Aorta (tissue), 5 donors: Measurements from ENCODE around the gene UVSSA. TPM values are rescaled to one million over a fixed set of nuclear protein-coding genes. Genes with fewer than 3 reads are reported as not detected.
A peak's percentile ranks its signal among the peaks of the same experiment; 100 is the strongest.

Experiments used
- ATAC-seq: fragments of 200-7000 bp; cut with Tn5 transposase; one replicate; pipeline ENCODE4 v1.9.1; 2022; ENCODE audit warnings: moderate library complexity; ENCODE audit not compliant: low FRiP score
- DNase-seq, 2 donors: peaks; one replicate each; pipeline ENCODE4 v3.0.0-alpha.2; 2020
- H3K27ac ChIP-seq, 2 donors: one replicate each; pipeline ENCODE4 v1.5.1; 2013; ENCODE audit warnings: low read length in 2 of 2, mild to moderate bottlenecking in 2 of 2, moderate library complexity in 2 of 2, control low read depth in 1 of 2, inconsistent platforms in 1 of 2, low read depth in 1 of 2
- H3K27me3 ChIP-seq, 2 donors: one replicate each; pipeline ENCODE4 v1.6.1; 2013; ENCODE audit warnings: control low read depth in 1 of 2, low read length in 1 of 2, mild to moderate bottlenecking in 1 of 2, moderate library complexity in 1 of 2; ENCODE audit not compliant: insufficient read depth in 2 of 2, control insufficient read depth in 1 of 2
- H3K36me3 ChIP-seq, 2 donors: one replicate each; pipeline ENCODE4 v1.6.1; 2013; ENCODE audit warnings: control low read depth in 1 of 2, low read length in 1 of 2, mild to moderate bottlenecking in 1 of 2; ENCODE audit not compliant: insufficient read depth in 2 of 2, control insufficient read depth in 1 of 2
- H3K4me1 ChIP-seq, 2 donors: one replicate each; pipeline ENCODE4 v1.6.1; 2013; ENCODE audit warnings: low read length in 2 of 2, control low read depth in 1 of 2, mild to moderate bottlenecking in 1 of 2, moderate library complexity in 1 of 2; ENCODE audit not compliant: insufficient read depth in 2 of 2, control insufficient read depth in 1 of 2
- H3K4me3 ChIP-seq, 2 donors: one replicate each; pipeline ENCODE4 v1.5.1; 2013; ENCODE audit warnings: low read length in 2 of 2, control low read depth in 1 of 2, mild to moderate bottlenecking in 1 of 2
- H3K9me3 ChIP-seq: one replicate; pipeline ENCODE4 v1.6.1; 2013; ENCODE audit warnings: mild to moderate bottlenecking, low read length; ENCODE audit not compliant: control insufficient read depth
- WGBS, 2 donors: extraction: QIAGEN DNeasy Blood & Tissue Kit; methylation state at CpG; one replicate each; pipeline ENCODE4 v1.1.7; 2013; 5-methylcytosine and 5-hydroxymethylcytosine counted together
- intact Hi-C, 2 donors: fragments of 100-400 bp; cut with DNase I; formaldehyde crosslinking; loops; one replicate each; pipeline versions ENCODE4 v1.14.2 to v1.15.0; 2022
- polyA plus RNA-seq, 2 donors: library from polyadenylated mRNA; stranded (reverse); fragments of 200-250 nt; gene quantifications; one replicate each; pipeline ENCODE4 v1.2.3, GENCODE V29; 2013
- total RNA-seq, 2 donors: library from RNA; stranded (reverse); fragmentation: NEBNext Ultra II Directional; extraction: Animal tissue kit (Norgen Biotek cat#: 25700); gene quantifications; one replicate each; pipeline ENCODE4 v1.2.1, GENCODE V29; 2021
- donor health status: healthy with polysubstance abuse.
- donor health status: Bipolar disorder and iron deficiency.
- donor health status: DM: no; HTN: no; CAD: no.
- donor health status: DM: no; HTN: no; CAD: no.
- donor health status: DM: yes; HTN: yes; CAD: no.

UVSSA gene
- total and polyA plus RNA-seq, 4 donors: 2.3 to 33.5 (median 16.3) TPM

DNA sequence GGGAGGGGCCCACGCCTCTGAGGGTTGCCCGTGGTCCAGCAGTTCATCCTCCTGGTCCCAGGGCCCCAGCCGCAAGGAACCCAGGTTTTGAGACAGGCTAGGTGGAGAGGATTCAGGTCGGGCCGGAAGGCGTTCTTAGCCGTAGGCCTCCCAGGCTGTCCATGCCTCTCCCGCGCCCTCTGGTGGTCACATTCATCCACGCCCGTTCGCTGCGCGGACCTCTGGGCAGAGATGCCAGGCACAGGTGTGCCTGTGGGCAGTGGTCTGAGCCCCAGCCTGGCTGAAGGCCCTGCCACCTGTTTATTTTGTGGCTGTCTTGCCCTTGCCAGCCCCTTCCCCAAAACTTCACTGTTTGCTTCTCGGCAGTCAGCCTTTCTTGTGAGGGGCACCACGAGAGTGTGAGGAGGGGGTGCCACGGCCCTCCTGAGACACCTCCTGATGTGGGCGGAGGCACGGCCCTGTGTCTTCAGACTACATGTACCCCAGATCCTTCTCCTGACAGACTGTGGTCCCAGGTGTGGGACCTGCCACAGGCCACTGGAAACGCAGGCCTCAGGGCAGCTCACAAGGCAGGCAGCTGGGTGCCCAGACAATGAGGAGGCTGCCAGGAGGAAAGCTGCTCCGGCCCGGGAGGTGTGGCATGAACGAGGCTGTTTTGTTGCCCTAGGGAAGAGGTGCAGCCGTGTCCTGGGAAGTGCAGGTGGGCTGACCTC is 5.0 kb downstream of the UVSSA start:
- Histone ChIP-seq H3K36me3 (no peaks in the 10 kb centered on the region), H3K9me3 (no peaks in the 10 kb centered on the region), H3K4me1 (no peaks in the 10 kb centered on the region), H3K27me3 (no peaks in the 10 kb centered on the region), H3K27ac (no peak overlapping the region), H3K4me3 (no peak overlapping the region)
- DNase-seq (peak; percentile 90 to 96), ATAC-seq (peak; percentile 56)
- intact Hi-C loops: loop anchor here (5.0 to 10.0 kb wide), 3 partner anchors 193 to 373 kb away; partner anchors contain the start of genes TACC3 (in 1 of the 2) and TMEM129 (in 1 of the 2)
- 34 to 37% methylated on average over 23 to 24 of the region's 24 CpGs for WGBS, 2 donors

GRCh38 chr4:1352567-1352900 is 5.5 kb downstream of the UVSSA start:
- WGBS, 2 donors: 91% methylated on average over 12 of the region's 12 CpGs
- ATAC-seq: no peak

DNA sequence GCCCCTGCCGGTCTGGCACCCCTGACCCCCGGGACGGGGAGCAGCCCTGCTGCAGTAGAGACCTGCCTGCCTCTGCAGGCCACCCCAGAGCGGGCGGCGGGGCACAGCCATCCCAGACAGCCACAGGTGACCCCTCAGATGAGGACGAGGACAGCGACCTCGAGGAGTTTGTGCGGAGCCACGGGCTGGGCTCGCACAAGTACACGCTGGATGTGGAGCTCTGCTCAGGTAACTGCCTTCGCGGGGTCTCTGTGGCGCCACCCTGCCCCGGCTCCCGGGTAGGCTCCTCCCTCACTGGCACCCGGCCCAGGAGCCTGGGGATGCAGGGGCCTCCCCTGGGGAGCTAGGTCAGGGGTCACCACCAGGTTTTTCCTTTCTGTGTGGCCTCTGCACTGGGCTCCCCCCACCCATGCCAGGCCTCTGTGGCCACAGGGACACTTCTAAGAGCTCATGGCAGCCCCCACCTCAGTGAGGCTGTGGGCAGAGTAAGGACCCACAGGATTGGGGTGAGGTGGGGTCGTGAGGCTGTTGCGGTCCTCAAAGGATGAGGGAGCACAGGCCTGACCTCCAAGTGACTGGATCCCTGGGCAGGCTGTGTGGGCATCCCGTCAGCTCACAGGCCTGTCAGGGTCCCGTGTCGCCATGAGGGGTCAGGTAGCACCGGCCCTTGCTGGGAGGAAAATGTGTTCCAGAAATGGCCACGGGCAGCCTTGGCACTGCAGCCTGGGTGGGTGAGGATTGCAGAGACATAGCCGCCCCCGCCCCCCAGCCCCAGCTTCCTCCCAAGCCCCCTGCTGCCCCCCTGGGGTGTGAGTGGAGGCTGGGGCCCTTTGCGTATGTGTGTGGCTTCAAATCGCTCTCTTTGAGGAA is 6.4 kb downstream of the UVSSA start:
- Histone ChIP-seq H3K27me3 (no peaks in the 10 kb centered on the region), H3K27ac (no peak overlapping the region), H3K9me3 (no peaks in the 10 kb centered on the region), H3K36me3 (no peaks in the 10 kb centered on the region), H3K4me3 (no peak overlapping the region), H3K4me1 (no peaks in the 10 kb centered on the region)
- WGBS, 2 donors: 90% methylated on average over 30 of the region's 30 CpGs
- no peak for DNase-seq
- no peak for ATAC-seq
- intact Hi-C loops: loop anchor here (5.0 to 10.0 kb wide), 3 partner anchors 191 to 371 kb away; partner anchors contain the start of genes TACC3 (in 1 of the 2) and TMEM129 (in 1 of the 2)

More at GRCh38 chr4:1352567-1352900, 5.5 kb downstream of the UVSSA start:
- intact Hi-C loops: loop anchor here (5.0 to 10.0 kb wide), 3 partner anchors 192 to 372 kb away; partner anchors contain the start of genes TACC3 (in 1 of the 2) and TMEM129 (in 1 of the 2)
- no peak for DNase-seq
- Histone ChIP-seq H3K36me3 (no peaks in the 10 kb centered on the region), H3K9me3 (no peaks in the 10 kb centered on the region), H3K4me3 (no peak overlapping the region), H3K4me1 (no peaks in the 10 kb centered on the region), H3K27ac (no peak overlapping the region), H3K27me3 (no peaks in the 10 kb centered on the region)

- 91% methylated on average over 36 of the region's 36 CpGs for WGBS, 2 donors
- Histone ChIP-seq H3K36me3 (no peaks in the 10 kb centered on the region), H3K4me1 (no peaks in the 10 kb centered on the region), H3K9me3 (no peaks in the 10 kb centered on the region), H3K4me3 (no peak overlapping the region), H3K27ac (no peak overlapping the region), H3K27me3 (no peaks in the 10 kb centered on the region)
- intact Hi-C loops: loop anchor here (5.0 to 10.0 kb wide), 3 partner anchors 190 to 370 kb away; partner anchors contain the start of genes TACC3 (in 1 of the 2) and TMEM129 (in 1 of the 2)
- DNase-seq (no peak), ATAC-seq (no peak)
These were observed 7.4 kb downstream of the UVSSA start for GRCh38 chr4:1354136-1354982.

GRCh38 chr4:1354983-1355275 is 7.9 kb downstream of the UVSSA start:
- WGBS, 2 donors: 94 to 95% methylated on average over 18 of the region's 18 CpGs
- H3K4me1 ChIP-seq: no peaks in the 10 kb centered on the region
- DNase-seq (no peak), ATAC-seq (no peak)
- intact Hi-C loops: loop anchor here (1.0 to 10.0 kb wide), 5 partner anchors 190 to 370 kb away; partner anchors contain the start of genes TACC3 (in 1 of the 2) and TMEM129 (in 1 of the 2)
- H3K36me3 ChIP-seq: no peaks in the 10 kb centered on the region
- no peaks in the 10 kb centered on the region for H3K9me3 ChIP-seq
- H3K27me3 ChIP-seq: no peaks in the 10 kb centered on the region
- H3K27ac ChIP-seq: no peak overlapping the region
- H3K4me3 ChIP-seq: no peak overlapping the region

DNA sequence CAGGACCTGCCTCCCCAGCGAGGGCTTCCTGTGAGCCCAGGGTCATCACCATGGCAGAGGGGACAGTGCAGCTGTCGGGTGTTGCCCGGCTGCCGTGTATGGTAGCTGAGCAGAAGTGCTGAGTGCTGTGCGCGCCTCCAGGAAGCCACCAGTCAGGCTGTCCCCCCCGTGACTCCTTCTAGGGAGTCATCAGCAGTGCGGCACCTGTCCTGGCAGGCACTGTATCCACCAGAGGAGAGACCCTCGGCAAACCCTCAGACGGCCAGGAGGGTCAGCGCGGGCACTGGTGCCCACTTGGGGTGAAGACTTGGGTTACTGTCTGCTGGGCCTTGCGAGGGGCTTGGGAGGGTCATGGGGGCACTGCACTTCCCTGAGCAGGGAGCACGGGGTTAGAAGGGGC is 8.4 kb downstream of the UVSSA start:
- intact Hi-C loops: loop anchor here (1.0 to 10.0 kb wide), 4 partner anchors 189 to 369 kb away; partner anchors contain the start of genes TACC3 (in 1 of the 2) and TMEM129 (in 1 of the 2)
- no peaks in the 10 kb centered on the region for H3K4me1 ChIP-seq
- no peaks in the 10 kb centered on the region for H3K36me3 ChIP-seq
- no peak overlapping the region for H3K4me3 ChIP-seq
- H3K27ac ChIP-seq: no peak overlapping the region
- DNase-seq: no peak
- 89 to 93% methylated on average over 14 of the region's 14 CpGs for WGBS, 2 donors
- H3K27me3 ChIP-seq: no peaks in the 10 kb centered on the region
- ATAC-seq: no peak
- H3K9me3 ChIP-seq: no peaks in the 10 kb centered on the region

GRCh38 chr4:1356181-1356998 is 9.4 kb downstream of the UVSSA start:
- ATAC-seq (no peak), DNase-seq (peak in 1 of 2 donors; percentile 87)
- intact Hi-C loops: loop anchor here (5.0 to 10.0 kb wide), 3 partner anchors 188 to 368 kb away; partner anchors contain the start of genes TACC3 (in 1 of the 2) and TMEM129 (in 1 of the 2)
- no peak overlapping the region for H3K27ac ChIP-seq
- no peaks in the 10 kb centered on the region for H3K9me3 ChIP-seq
- no peaks in the 10 kb centered on the region for H3K36me3 ChIP-seq
- no peaks in the 10 kb centered on the region for H3K4me1 ChIP-seq
- H3K4me3 ChIP-seq: no peak overlapping the region
- 57% methylated on average over 28 of the region's 28 CpGs for WGBS, 2 donors
- H3K27me3 ChIP-seq: no peaks in the 10 kb centered on the region
